Head of caudate nucleus (tissue), 42 donors: ENCODE data around the gene FLYWCH1.
"Not testable (repeated sequence)": the region's sequence is repeated elsewhere in the genome, so short reads cannot be mapped to it uniquely, and the experiment has no call there.

ENCODE experiments used
- DNase-seq, 42 donors: peaks; one replicate each; pipeline versions ENCODE4 v3.0.0 to v3.0.0-alpha.2; 2020 to 2021; ENCODE audit warnings: mixed read lengths in 7 of 42
- intact Hi-C: fragments of 100-400 bp; cut with DNase I; formaldehyde crosslinking; loops from one replicate; pipeline ENCODE4 v1.15.0; 2022

FLYWCH1 gene

GRCh38 chr16:2915196-2915929 lies 3.6 kb downstream of the FLYWCH1 start:
- intact Hi-C loops = loop anchor here (5.0 kb wide), 1 partner anchor 57 kb away; no protein-coding TSS in a partner anchor
- DNase-seq = no peak

GRCh38 chr16:2919511-2920255 lies 8.0 kb downstream of the FLYWCH1 start:
- DNase-seq = peak in 37 of 42 donors; percentile 22 to 87 (median 65)
- intact Hi-C loops = loop anchor here (5.0 kb wide), 1 partner anchor 53 kb away; no protein-coding TSS in a partner anchor

DNA sequence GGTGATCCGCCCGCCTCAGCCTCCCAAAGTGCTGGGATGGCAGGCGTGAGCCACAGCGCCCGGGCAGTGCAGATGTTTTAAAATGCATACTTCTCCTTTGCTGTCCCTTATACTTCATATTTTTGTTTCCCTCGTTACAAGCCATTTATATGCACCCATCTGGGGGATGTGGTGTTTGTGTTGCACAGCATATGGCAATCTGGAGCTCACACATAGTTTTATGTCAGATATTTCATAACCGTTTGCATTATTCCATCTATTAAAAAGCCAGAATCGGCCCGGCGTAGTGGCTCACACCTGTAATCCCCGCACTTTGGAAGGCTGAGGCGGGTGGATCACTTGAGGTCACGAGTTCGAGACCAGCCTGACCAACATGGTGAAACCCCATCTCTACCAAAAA lies 11.8 kb downstream of the FLYWCH1 start:
- DNase-seq = no peak
- intact Hi-C loops = no loop called here

GRCh38 chr16:2924901-2925755 lies 13.4 kb downstream of the FLYWCH1 start:
- peak in 1 of 42 donors; percentile 8 for DNase-seq
- intact Hi-C loops = loop anchor here (5.0 kb wide), 1 partner anchor 53 kb away; no protein-coding TSS in a partner anchor

DNA sequence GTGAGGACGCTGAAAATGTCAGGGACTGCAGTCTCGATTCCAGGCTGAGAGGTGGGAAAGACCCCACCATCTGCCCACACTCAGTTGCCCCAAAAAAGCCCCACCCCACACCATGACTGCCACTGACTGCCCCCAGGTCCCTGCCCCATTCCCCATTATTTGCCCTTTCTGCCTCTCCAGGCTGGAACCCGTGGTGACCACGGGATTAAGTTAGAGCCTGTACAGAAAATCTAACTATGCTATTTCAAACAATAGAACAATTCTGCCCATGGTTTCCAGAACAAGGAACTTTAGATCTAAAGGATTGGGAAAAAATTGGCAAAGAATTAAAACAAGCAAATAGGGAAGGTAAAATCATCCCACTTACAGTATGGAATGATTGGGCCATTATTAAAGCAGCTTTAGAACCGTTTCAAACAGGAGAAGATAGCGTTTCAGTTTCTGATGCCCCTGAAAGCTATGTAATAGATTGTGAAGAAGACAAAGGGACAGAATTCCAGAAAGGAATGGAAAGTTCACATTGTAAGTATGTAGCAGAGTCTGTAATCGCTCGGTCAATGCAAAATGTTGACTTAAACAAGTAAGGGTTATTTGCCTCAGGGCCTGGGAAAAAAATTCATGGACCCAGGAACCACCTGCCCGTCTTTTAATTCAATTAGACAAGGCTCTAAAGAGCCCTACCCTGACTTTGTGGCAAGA lies 14.4 kb downstream of the FLYWCH1 start:
- intact Hi-C loops = loop anchor here (5.0 kb wide), 1 partner anchor 54 kb away; no protein-coding TSS in a partner anchor
- DNase-seq = no peak

- intact Hi-C loops = loop anchor here (5.0 kb wide), 1 partner anchor 54 kb away; no protein-coding TSS in a partner anchor
- DNase-seq = no peak
These were observed 14.9 kb downstream of the FLYWCH1 start for GRCh38 chr16:2926650-2926999.

DNA sequence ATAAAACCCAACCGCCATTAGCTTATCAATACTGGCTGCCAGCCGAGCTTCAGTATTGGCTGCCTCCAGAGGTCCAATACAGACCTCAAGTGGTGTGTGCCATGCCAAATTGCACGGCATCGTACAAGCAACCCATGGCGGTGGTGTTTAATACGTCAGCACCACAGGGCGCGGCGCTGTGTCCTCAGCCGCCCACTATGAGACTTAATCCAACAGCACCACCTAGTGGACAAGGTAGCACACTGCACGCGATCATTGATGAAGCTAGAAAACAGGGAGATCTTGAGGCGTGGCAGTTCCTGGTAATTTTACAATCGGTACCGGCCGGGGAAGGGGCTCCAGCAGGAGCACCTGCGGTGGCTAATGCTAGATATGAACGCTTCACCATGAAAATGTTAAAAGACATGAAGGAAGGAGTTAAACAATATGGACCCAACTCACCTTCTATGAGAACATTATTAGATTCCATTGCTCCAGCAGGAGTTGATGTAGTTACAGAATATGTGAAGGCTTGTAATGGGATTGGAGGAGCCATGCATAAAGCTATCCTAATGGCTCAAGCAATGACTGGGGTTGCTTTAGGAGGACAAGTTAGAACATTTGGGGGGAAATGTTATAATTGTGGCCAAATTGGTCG lies 15.4 kb downstream of the FLYWCH1 start:
- intact Hi-C loops = loop anchor here (5.0 kb wide), 1 partner anchor 55 kb away; no protein-coding TSS in a partner anchor
- DNase-seq = peak; percentile 68 to 95 (median 87)

GRCh38 chr16:2928151-2928550 lies 16.4 kb downstream of the FLYWCH1 start:
- DNase-seq = not testable (repeated sequence)
- intact Hi-C loops = loop anchor here (5.0 kb wide), 1 partner anchor 56 kb away; no protein-coding TSS in a partner anchor

DNA sequence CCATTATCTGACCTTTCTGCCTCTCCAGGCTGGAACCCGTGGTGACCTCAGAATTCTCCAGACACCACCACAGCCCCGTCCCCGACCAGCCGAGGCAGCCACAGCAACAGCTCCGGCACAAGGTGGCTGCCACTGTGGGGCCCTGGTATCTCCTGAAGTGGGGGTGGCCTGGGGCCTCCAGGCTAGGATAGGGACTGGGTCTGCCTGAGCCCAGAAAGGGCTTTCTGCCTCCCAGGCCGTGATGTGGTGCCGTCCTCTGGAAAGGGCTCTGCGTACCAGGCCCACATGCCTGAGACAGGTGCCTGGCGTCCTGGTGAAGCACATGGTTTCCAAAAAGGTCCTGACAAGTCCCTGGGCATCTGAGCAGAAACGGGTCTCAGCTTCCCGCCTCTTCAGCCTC lies 17.1 kb downstream of the FLYWCH1 start:
- intact Hi-C loops = loop anchor here (5.0 kb wide), 1 partner anchor 56 kb away; no protein-coding TSS in a partner anchor
- no peak for DNase-seq

DNA sequence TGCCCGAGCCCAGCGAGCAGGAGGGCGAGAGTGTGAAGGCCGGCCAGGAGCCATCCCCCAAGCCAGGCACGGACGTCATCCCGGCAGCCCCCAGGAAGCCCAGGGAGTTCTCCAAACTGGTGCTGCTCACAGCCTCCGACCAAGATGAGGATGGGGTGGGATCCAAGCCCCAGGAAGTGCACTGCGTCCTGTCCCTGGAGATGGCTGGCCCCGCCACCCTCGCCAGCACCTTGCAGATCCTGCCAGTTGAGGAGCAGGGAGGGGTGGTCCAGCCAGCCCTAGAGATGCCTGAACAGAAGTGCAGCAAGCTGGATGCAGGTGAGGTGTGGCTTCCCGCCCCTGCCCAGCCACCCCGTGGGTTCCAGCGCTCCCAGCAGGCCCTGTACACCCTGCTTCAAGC lies 18.0 kb downstream of the FLYWCH1 start:
- intact Hi-C loops = loop anchor here (5.0 kb wide), 1 partner anchor 57 kb away; no protein-coding TSS in a partner anchor
- DNase-seq = no peak

DNA sequence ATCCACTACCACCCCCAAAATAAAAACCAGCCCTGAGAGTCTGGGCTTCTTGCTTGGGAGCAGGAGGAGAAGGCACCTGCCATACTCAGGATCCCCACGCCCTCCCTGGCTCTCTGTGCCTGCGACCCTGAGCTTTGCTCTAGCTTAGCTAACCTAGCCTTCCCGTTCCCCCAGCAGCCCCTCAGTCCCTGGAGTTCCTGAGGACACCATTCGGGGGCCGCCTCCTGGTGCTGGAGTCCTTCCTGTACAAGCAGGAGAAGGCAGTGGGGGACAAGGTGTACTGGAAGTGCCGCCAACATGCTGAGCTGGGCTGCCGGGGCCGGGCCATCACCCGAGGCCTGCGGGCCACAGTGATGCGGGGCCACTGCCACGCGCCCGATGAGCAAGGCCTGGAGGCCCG lies 18.5 kb downstream of the FLYWCH1 start:
- intact Hi-C loops = no loop called here
- DNase-seq = no peak

GRCh38 chr16:2931231-2931914 lies 19.6 kb downstream of the FLYWCH1 start:
- intact Hi-C loops, DNase-seq: not testable (repeated sequence)

DNA sequence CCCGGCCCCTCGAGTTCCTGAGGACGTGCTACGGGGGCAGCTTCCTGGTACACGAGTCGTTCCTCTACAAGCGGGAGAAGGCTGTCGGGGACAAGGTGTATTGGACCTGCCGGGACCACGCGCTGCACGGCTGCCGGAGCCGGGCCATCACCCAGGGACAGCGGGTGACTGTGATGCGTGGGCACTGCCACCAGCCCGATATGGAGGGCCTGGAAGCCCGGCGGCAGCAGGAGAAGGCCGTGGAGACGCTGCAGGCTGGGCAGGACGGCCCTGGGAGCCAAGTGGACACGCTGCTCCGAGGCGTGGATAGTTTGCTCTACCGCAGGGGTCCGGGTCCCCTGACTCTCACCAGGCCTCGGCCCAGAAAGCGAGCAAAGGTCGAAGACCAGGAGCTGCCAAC lies 21.4 kb downstream of the FLYWCH1 start:
- intact Hi-C loops = no loop called here
- no peak for DNase-seq

- intact Hi-C loops = no loop called here
- no peak for DNase-seq
These were observed 22.0 kb downstream of the FLYWCH1 start for GRCh38 chr16:2933701-2934100.

- intact Hi-C loops = no loop called here
These were observed 22.7 kb downstream of the FLYWCH1 start for GRCh38 chr16:2934450-2934849.

DNA sequence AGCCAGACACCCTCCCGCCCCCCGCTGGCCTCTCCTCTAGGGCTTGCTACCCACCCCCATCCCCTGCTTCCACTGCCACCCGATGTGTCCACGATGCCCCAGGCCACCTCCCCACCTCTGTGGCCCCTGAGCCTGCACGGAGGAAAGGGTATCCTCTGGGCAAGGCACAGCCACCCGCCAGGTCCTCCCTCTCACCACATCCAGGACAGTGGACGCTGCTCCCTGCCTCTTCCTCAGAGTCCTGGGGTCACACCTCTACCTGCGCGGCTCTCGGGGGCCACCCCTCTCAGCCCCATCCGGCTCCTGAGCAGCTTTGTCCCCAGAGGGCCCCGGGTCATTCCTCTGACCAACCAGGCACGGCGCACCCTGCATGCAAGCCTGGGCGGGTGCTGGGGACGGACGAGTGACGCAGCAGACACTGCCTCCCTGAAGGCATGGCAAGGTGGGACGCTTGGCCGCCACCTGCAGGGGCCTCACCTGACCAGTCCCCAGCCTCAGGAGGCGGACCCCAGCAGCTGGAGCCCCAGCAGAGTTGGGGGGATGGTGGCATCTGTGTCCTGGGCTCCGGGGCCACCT lies 24.8 kb downstream of the FLYWCH1 start:
- intact Hi-C loops = no loop called here

More at GRCh38 chr16:2934450-2934849, 22.7 kb downstream of the FLYWCH1 start:
- DNase-seq = no peak

DNA sequence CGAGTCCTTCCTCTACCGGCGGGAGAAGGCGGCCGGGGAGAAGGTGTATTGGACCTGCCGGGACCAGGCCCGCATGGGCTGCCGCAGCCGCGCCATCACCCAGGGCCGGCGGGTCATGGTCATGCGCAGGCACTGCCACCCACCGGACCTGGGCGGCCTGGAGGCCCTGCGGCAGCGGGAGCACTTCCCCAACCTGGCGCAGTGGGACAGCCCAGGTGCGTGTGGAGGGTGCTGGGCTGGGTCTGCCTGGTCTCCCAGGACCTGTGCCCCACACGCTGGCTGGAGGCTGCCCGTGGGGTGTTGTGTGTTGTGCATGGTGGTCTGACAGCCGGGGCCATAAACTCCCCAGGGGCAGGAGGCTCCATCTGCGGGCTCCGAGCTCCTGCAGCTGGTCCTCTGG lies 25.4 kb downstream of the FLYWCH1 start:
- DNase-seq = no peak
- intact Hi-C loops = no loop called here

More for the DNA sequence above, 24.8 kb downstream of the FLYWCH1 start:
- DNase-seq = no peak
